Measurements from ENCODE around the gene LRIG3. TPM values are rescaled to one million over a fixed set of nuclear protein-coding genes. Genes with fewer than 3 reads are reported as not detected.
"Not testable (repeated sequence)": the region's sequence is repeated elsewhere in the genome, so short reads cannot be mapped to it uniquely, and the experiment has no call there.

LRIG3 gene
- total RNA-seq, 1 donor from 2014 or later, result 249 TPM

- H3K4me3 Mint-ChIP-seq (ENCODE audit: unreplicated experiment), result no peak overlapping the region
Measured at GRCh38 chr12:58955849-58956248, 35.5 kb upstream of the LRIG3 start.

GRCh38 chr12:58954002-58954401 lies 33.7 kb upstream of the LRIG3 start:
- Mint-ChIP-seq H3K4me3 (ENCODE audit: unreplicated experiment) (no peak overlapping the region), H3K9me3 (ENCODE audit: unreplicated experiment) (peaks cover 7% of the 10 kb centered on the region), H3K36me3 (ENCODE audit: unreplicated experiment) (peaks cover 4% of the 10 kb centered on the region), H3K27ac (ENCODE audit: unreplicated experiment) (no peak overlapping the region), H3K27me3 (ENCODE audit: unreplicated experiment) (no peaks in the 10 kb centered on the region), H3K4me1 (ENCODE audit: unreplicated experiment) (peaks cover 4% of the 10 kb centered on the region)
- no peak for DNase-seq (ENCODE audit: extremely low spot score, unreplicated experiment)
- TF ChIP-seq CTCF (IDR thresholded peaks at IDR 0.05), result no peak

More at GRCh38 chr12:58955849-58956248, 35.5 kb upstream of the LRIG3 start:
- Mint-ChIP-seq H3K27ac (ENCODE audit: unreplicated experiment) (no peak overlapping the region), H3K27me3 (ENCODE audit: unreplicated experiment) (no peaks in the 10 kb centered on the region), H3K9me3 (ENCODE audit: unreplicated experiment) (no peaks in the 10 kb centered on the region), H3K4me1 (ENCODE audit: unreplicated experiment) (peaks cover under 1% of the 10 kb centered on the region), H3K36me3 (ENCODE audit: unreplicated experiment) (no peaks in the 10 kb centered on the region)
- DNase-seq (ENCODE audit: extremely low spot score, unreplicated experiment), result no peak
- TF ChIP-seq CTCF (IDR thresholded peaks at IDR 0.05), result no peak

GRCh38 chr12:58950739-58951100 lies 30.4 kb upstream of the LRIG3 start:
- H3K4me1 Mint-ChIP-seq (ENCODE audit: unreplicated experiment), result peaks cover 4% of the 10 kb centered on the region
- H3K36me3 Mint-ChIP-seq (ENCODE audit: unreplicated experiment), result peaks cover 4% of the 10 kb centered on the region
- no peaks in the 10 kb centered on the region for H3K27me3 Mint-ChIP-seq (ENCODE audit: unreplicated experiment)
- no peak for DNase-seq (ENCODE audit: extremely low spot score, unreplicated experiment)
- TF ChIP-seq CTCF (IDR thresholded peaks at IDR 0.05), result no peak
- H3K4me3 Mint-ChIP-seq (ENCODE audit: unreplicated experiment), result no peak overlapping the region
- no peak overlapping the region for H3K27ac Mint-ChIP-seq (ENCODE audit: unreplicated experiment)
- H3K9me3 Mint-ChIP-seq (ENCODE audit: unreplicated experiment), result peaks cover 22% of the 10 kb centered on the region

- not testable (repeated sequence) for H3K4me3 Mint-ChIP-seq (ENCODE audit: unreplicated experiment); DNase-seq (ENCODE audit: extremely low spot score, unreplicated experiment); H3K27ac Mint-ChIP-seq (ENCODE audit: unreplicated experiment); H3K27me3 Mint-ChIP-seq (ENCODE audit: unreplicated experiment); H3K4me1 Mint-ChIP-seq (ENCODE audit: unreplicated experiment); H3K36me3 Mint-ChIP-seq (ENCODE audit: unreplicated experiment)
- peaks cover 22% of the 10 kb centered on the region for H3K9me3 Mint-ChIP-seq (ENCODE audit: unreplicated experiment)
Measured at GRCh38 chr12:58949954-58950738, 29.8 kb upstream of the LRIG3 start.

GRCh38 chr12:58943079-58943478 lies 22.8 kb upstream of the LRIG3 start:
- no peaks in the 10 kb centered on the region for H3K27me3 Mint-ChIP-seq (ENCODE audit: unreplicated experiment)
- H3K27ac Mint-ChIP-seq (ENCODE audit: unreplicated experiment), result no peak overlapping the region
- H3K4me1 Mint-ChIP-seq (ENCODE audit: unreplicated experiment), result peaks cover 20% of the 10 kb centered on the region
- H3K9me3 Mint-ChIP-seq (ENCODE audit: unreplicated experiment), result peaks cover 6% of the 10 kb centered on the region
- TF ChIP-seq CTCF (IDR thresholded peaks at IDR 0.05), result no peak
- no peak overlapping the region for H3K4me3 Mint-ChIP-seq (ENCODE audit: unreplicated experiment)
- H3K36me3 Mint-ChIP-seq (ENCODE audit: unreplicated experiment), result no peaks in the 10 kb centered on the region
- DNase-seq (ENCODE audit: extremely low spot score, unreplicated experiment), result no peak
